ENCODE results near the gene CLEC7A.

CLEC7A gene

GRCh38 chr12:10132850-10133370 is 2.9 kb upstream of the CLEC7A start:
- no peaks in the 10 kb centered on the region for H3K9me3 ChIP-seq (ENCODE audit: control insufficient read depth, insufficient read depth, low read depth, low read length)
- POLR2A ChIA-PET: interaction anchor here (0.6 kb wide), 1 partner anchor 209 kb away, joined by 8 read pairs; no protein-coding TSS in a partner anchor
- H3K4me1 ChIP-seq (ENCODE audit: control insufficient read depth, insufficient read depth, low read length): no peaks in the 10 kb centered on the region
- H3K36me3 ChIP-seq (ENCODE audit: control insufficient read depth in 2 of 2, insufficient read depth in 1 of 2, low read length in 2 of 2): no peaks in the 10 kb centered on the region
- CTCF ChIA-PET: interaction anchor here (0.9 kb wide), 1 partner anchor 111 kb away, joined by 4 read pairs; no protein-coding TSS in a partner anchor
- TF ChIP-seq SETDB1 (IDR thresholded peaks at IDR 0.05; ENCODE audit: insufficient read length, low read length) (no peak), ZNF211 (tag by site-specific recombination; IDR thresholded peaks at IDR 0.05; ENCODE audit: low read depth) (no peak), ZNF112 (tag by site-specific recombination; IDR thresholded peaks at IDR 0.05) (no peak), ZNF707 (tag by site-specific recombination; IDR thresholded peaks at IDR 0.05) (no peak), ZNF292 (tag by site-specific recombination; IDR thresholded peaks at IDR 0.05; ENCODE audit: borderline replicate concordance, low read depth) (no peak), ZNF521 (tag by site-specific recombination; IDR thresholded peaks at IDR 0.05) (no peak), ZNF654 (tag by site-specific recombination; IDR thresholded peaks at IDR 0.05; ENCODE audit: low read depth) (no peak), ZNF791 (tag by site-specific recombination; IDR thresholded peaks at IDR 0.05) (no peak), GLI2 (tag by site-specific recombination; IDR thresholded peaks at IDR 0.05; ENCODE audit: borderline replicate concordance, low read depth) (no peak), ZNF404 (tag by site-specific recombination; IDR thresholded peaks at IDR 0.05) (no peak), OSR2 (tag by site-specific recombination; IDR thresholded peaks at IDR 0.05) (no peak), ZNF324 (tag by site-specific recombination; IDR thresholded peaks at IDR 0.05) (no peak), ZNF623 (tag by site-specific recombination; IDR thresholded peaks at IDR 0.05) (no peak), ZNF274 (IDR thresholded peaks at IDR 0.05; ENCODE audit: low read length) (no peak), ZNF274 (tag by site-specific recombination; IDR thresholded peaks at IDR 0.05; ENCODE audit: borderline replicate concordance) (no peak), BCL6B (tag by site-specific recombination; IDR thresholded peaks at IDR 0.05) (no peak), ZNF514 (tag by site-specific recombination; IDR thresholded peaks at IDR 0.05) (no peak), ZNF2 (tag by site-specific recombination; IDR thresholded peaks at IDR 0.05) (no peak), ZNF26 (tag by site-specific recombination; IDR thresholded peaks at IDR 0.05) (no peak)
- H3K4me3 ChIP-seq (ENCODE audit: low read depth, low read length): no peak overlapping the region
- H3K27ac ChIP-seq (ENCODE audit: extremely low read depth, low read depth, low read length): no peak overlapping the region

GRCh38 chr12:10131111-10131690 is 1.2 kb upstream of the CLEC7A start:
- no peaks in the 10 kb centered on the region for H3K4me1 ChIP-seq (ENCODE audit: control insufficient read depth, insufficient read depth, low read length)
- no peak overlapping the region for H3K4me3 ChIP-seq (ENCODE audit: low read depth, low read length)
- H3K36me3 ChIP-seq (ENCODE audit: control insufficient read depth in 2 of 2, insufficient read depth in 1 of 2, low read length in 2 of 2): no peaks in the 10 kb centered on the region
- no peak overlapping the region for H3K27ac ChIP-seq (ENCODE audit: extremely low read depth, low read depth, low read length)
- ChIA-PET CTCF (interaction anchor here (1.2 to 1.6 kb wide), 2 partner anchors 12 to 380 kb away, joined by 7 to 8 read pairs; no protein-coding TSS in a partner anchor), POLR2A (no interaction called here)
- TF ChIP-seq GLIS2 (tag by site-specific recombination; IDR thresholded peaks at IDR 0.05) (no peak), ZNF558 (tag by site-specific recombination; IDR thresholded peaks at IDR 0.05) (no peak), ZNF658 (tag by site-specific recombination; IDR thresholded peaks at IDR 0.05) (no peak), GFI1B (tag by site-specific recombination; IDR thresholded peaks at IDR 0.05) (no peak), ZNF114 (tag by site-specific recombination; IDR thresholded peaks at IDR 0.05) (no peak), OVOL3 (tag by site-specific recombination; IDR thresholded peaks at IDR 0.05) (no peak), ZNF26 (tag by site-specific recombination; IDR thresholded peaks at IDR 0.05) (no peak), ZNF174 (tag by site-specific recombination; IDR thresholded peaks at IDR 0.05) (no peak), ZBTB7A (tag by site-specific recombination; IDR thresholded peaks at IDR 0.05; ENCODE audit: low read depth) (no peak)
- no peaks in the 10 kb centered on the region for H3K9me3 ChIP-seq (ENCODE audit: control insufficient read depth, insufficient read depth, low read depth, low read length)
